C4-2B (cell line): Measurements from ENCODE around the gene WAPL.

ENCODE experiments used
- CTCF ChIP-seq: fragments of 450-650 bp; conservative IDR thresholded peaks from 2 replicates; pipeline ENCODE4 v1.5.1; 2017; ENCODE audit warnings: mild to moderate bottlenecking
- ZFX ChIP-seq: fragments of 450-650 bp; IDR thresholded peaks from 2 replicates; pipeline ENCODE4 v1.6.1; 2017

GRCh38 chr10:86536294-86536861 is 14.8 kb upstream of the WAPL start:
- no peak for TF ChIP-seq CTCF
- TF ChIP-seq ZFX: no peak
